Ecto neural progenitor cell (in vitro differentiated cells): ENCODE results near the gene RPUSD3.
A peak's percentile ranks its signal among the peaks of the same experiment; 100 is the strongest.
"Not testable (repeated sequence)": the region's sequence is repeated elsewhere in the genome, so short reads cannot be mapped to it uniquely, and the experiment has no call there.

Experiments
- DNase-seq: peaks from one replicate; pipeline ENCODE4 v3.0.0-alpha.2; 2018; ENCODE audit warnings: low spot score

Gene RPUSD3

DNA sequence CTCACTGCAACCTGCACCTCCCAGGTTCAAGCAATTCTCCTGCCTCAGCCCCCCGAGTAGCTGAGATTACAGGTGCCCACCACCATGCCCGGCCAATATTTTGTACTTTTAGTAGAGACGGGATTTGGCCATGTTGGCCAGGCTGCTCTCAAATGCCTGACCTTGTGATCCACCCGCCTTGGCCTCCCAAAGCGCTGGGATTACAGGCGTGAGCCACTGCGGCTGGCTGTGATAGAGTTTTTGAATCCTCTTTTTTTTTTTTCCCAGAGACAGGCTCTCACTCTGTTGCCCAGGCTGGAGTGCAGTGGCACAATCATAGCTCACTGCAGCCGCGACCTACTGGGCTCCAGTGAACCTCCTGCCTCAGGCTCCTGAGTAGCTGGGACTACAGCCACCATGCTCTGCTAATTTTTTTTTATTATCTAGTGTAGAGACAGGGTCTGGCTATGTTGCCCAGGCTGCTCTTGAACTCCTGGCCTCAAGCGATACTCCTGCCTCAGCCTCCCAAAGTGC is 21.4 kb upstream of the RPUSD3 start:
- not testable (repeated sequence) for DNase-seq

- DNase-seq: no peak
Measured at GRCh38 chr3:9864200-9864927, 20.6 kb upstream of the RPUSD3 start.

DNA sequence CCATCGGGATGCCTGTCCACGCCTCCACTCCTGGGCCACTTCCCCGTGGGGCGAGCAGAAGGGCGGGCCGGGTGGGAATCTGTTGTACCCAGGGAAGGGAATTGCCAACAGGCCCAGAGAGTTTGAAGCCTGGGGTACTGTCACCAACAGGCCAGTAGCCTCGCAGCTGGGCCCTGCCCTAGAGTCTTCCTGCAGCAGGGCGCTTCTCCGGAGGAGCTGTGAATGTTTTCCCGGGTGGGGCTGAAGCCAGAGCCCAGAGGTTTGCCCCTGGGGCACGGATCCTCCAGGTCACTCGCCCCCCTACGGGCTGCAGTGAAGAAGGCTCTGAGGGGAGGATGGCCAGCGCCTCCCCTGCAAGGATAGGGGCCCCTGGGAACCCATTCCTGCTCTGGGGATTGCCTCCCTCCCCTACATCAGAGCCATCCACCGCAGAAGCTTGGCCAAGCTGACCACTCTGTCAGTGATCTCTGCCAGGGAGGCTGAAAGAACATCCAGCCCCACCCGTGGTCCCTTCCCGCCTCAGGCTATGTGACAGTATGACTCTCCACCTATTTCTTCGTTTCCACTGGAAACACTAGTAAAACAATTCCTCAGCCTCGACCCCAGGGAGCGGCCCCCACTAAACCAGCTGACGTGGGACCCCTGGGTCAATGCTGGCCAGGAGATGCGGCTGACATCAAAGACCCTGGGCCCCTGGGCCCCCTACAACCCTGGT is 19.4 kb upstream of the RPUSD3 start:
- DNase-seq: no peak

- peak; percentile 82 for DNase-seq
Measured at GRCh38 chr3:9862391-9863057, 18.7 kb upstream of the RPUSD3 start.

DNA sequence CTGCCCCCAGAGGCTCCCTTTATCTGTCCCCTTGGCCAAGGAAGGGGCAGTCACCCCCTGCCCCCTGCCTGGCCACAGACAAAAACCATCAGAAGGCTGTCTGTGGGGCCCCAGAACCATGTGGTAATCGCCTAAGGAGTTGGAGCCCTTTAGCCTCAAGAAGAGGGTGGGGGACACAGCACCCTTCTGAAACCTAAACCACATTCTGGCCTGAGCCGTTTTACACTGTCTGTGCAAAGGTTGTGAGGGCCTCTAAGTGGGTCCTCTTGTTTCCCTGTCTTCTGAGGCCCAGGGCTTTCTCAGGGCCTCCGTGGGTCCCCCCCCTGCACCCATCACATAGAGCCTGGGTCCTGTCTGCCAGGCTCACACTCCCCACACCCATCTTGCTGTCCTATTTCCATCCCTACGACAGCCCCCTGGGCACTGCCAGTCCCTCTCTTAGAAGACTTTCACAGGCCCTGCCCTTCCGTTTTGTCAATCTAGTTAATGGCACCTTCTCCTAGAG is 17.9 kb upstream of the RPUSD3 start:
- no peak for DNase-seq

- no peak for DNase-seq
Measured at GRCh38 chr3:9861201-9861600, 17.4 kb upstream of the RPUSD3 start.

DNA sequence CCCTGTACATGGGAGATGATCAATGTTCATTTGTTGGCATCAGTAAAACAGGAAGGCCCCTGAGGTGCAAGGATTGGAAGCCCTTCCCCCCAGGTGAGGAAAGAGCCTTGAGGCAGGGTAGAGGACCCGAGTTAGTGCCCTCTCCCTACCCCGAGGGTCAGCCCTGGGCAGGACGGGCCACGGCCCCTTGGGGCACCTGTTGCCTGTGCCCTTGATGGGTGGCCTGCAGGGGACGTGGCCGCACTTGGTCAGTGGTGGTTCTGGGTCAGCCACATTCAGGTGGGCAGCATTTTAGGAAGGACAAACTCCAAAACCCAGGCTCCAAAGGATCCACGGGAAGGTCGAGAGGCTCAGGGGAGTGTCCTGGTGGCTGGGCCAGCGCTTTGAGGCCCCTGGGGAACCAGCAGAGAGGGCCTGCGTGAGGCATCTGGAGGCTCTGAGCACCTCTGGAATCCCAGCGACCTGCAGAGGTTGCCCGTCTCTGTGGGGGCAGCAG is 15.8 kb upstream of the RPUSD3 start:
- no peak for DNase-seq

GRCh38 chr3:9855594-9855993 is 11.8 kb upstream of the RPUSD3 start:
- DNase-seq: no peak

GRCh38 chr3:9854291-9854940 is 10.6 kb upstream of the RPUSD3 start:
- not testable (repeated sequence) for DNase-seq

- no peak for DNase-seq
Measured at GRCh38 chr3:9852528-9852927, 8.7 kb upstream of the RPUSD3 start.

- not testable (repeated sequence) for DNase-seq
Measured at GRCh38 chr3:9851926-9852325, 8.1 kb upstream of the RPUSD3 start.

DNA sequence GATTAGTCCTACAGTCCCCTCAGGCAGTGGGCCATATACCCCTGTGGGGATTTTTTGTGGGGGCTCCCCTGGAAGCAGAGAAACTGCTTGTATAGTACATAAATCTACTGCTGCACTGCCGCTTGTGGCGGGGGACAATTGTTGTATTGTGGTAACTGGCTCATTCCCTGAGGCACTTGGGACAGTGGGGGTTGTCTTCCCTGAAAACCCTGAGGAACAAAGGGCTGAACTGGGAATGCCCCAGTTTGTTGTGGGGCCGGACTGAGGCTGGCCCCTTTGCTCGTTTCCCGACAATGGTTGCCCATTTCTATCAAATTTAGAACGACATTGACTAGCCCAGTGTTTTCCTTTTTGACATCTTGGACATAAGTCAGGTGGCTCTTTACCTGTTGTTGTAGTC is 7.6 kb upstream of the RPUSD3 start:
- not testable (repeated sequence) for DNase-seq

GRCh38 chr3:9848860-9849259 is 5.1 kb upstream of the RPUSD3 start:
- not testable (repeated sequence) for DNase-seq

DNA sequence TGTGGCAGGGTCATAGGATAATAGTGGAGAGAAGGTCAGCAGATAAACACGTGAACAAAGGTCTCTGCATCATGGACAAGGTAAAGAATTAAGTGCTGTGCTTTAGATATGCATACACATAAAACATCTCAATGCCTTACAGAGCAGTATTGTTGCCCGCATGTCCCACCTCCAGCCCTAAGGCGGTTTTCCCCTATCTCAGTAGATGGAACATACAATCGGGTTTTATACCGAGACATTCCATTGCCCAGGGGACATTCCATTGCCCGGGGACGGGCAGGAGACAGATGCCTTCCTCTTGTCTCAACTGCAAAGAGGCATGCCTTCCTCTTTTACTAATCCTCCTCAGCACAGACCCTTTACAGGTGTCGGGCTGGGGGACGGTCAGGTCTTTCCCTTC is 4.1 kb upstream of the RPUSD3 start:
- DNase-seq: not testable (repeated sequence)

DNA sequence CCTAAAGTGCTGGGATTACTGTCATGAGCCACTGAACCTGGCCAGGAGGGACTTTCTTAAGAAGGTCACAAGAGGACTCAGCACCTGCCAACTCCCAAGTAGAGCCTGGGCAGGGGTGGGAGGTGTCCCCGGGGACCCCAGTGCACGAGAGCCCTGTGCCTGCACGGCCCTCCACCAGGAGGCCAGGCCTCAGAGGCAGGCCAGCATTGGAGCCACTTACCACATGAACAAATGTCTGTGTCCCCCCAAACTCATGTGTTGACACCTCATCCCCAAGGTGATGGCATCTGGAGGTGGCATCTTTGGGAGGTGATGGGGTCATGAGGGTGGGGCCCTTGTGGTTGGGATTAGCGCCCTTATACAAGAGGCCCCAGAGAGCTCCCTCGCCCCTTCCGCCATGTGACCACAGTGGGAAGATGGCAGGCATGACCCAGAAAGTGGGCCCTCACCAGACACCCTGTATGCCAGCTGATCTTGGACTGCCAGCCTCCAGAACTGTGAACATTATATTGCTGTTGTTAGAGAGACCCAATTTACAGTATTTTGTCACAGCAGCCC is 3.2 kb upstream of the RPUSD3 start:
- no peak for DNase-seq

GRCh38 chr3:9846231-9846630 is 2.4 kb upstream of the RPUSD3 start:
- DNase-seq: no peak

GRCh38 chr3:9841015-9841414 is 2.8 kb downstream of the RPUSD3 start:
- DNase-seq: no peak

- DNase-seq: no peak
Measured at GRCh38 chr3:9838856-9839255, 5.0 kb downstream of the RPUSD3 start.

DNA sequence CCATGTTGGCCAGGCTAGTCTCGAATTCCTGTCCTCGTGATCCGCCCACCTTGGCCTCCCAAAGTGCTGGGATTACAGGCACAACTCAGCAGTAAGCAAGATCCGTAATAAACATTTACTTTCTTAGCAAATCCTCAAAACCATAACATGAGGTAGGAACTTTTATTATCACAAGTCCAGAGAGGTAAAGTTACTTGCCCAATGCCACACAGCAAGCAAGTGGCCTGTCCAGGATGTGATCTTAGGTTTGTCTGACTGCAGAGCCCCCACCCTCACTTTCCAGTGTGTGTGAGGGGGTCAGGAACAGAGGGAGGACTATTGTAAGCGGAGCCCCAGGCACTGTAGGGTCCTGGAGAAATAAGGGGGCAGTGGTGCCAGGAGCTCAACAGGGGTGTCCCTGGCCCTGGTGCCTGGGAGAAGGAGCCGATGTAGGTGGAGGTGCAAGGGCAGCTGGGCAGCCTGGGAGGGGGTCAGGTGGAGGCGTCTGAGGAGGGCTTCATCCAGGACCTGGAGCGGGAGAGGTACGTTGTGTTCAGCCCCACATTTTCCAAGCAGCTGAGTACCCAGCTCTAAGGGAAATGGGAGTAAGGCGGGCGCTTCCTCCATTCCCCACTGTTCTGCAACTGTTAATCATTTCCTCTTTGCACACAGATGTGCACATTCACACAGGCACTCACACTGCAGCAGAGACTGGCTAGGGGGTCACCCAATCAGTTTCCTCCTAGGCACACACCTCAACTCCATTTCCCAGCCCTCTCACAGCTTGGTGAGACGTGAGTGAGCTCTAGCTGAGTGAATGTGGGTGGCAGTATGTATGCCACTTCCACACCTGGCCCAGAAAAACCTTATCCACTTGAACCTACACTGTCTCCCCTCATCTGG is 5.9 kb downstream of the RPUSD3 start:
- DNase-seq: no peak

- no peak for DNase-seq
Measured at GRCh38 chr3:9834520-9835380, 9.1 kb downstream of the RPUSD3 start.
